NB4 (cell line): ENCODE data around the gene DAD1.

ENCODE experiments used
- CTCF ChIP-seq: IDR thresholded peaks from one replicate; pipeline ENCODE4 v1.5.1; 2012; ENCODE audit warnings: low read depth, low read length
- MAX ChIP-seq: IDR thresholded peaks from 2 replicates; pipeline ENCODE4 v1.6.1; 2011; ENCODE audit warnings: low read depth, low read length
- MYC ChIP-seq: IDR thresholded peaks from 2 replicates; pipeline ENCODE4 v1.6.1; 2011; ENCODE audit warnings: low read depth, low read length
- POLR2A ChIP-seq: IDR thresholded peaks from 2 replicates; pipeline ENCODE4 v1.6.1; 2011; ENCODE audit warnings: mild to moderate bottlenecking; ENCODE audit not compliant: insufficient read length; ENCODE audit errors: extremely low read depth

DNA sequence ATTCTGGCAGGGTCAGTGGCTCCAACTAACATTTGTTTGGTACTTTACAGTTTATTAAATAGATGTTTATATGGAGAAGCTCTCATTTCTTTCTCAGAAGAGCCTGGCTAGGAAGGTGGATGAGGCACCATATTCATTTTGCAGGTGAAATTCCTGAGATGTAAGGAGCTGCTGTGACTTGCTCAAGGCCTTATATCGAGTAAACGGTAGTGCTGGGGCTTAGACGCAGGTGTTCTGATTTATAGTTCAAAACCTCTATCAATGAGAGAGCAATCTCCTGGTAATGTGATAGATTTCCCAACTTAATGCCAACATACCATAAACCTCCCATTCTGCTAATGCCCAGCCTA, 42.3 kb downstream of the DAD1 start:
- TF ChIP-seq CTCF, result no peak
- no peak for TF ChIP-seq POLR2A
- TF ChIP-seq MAX, result no peak
- TF ChIP-seq MYC, result no peak
